Thyroid gland (tissue), 4 donors: Measurements from ENCODE around the gene HSPB6.

Experiments used
- POLR2A ChIP-seq, 2 donors: fragments of 450-650 bp; IDR thresholded peaks; one replicate each; pipeline ENCODE4 v1.6.1; 2017; ENCODE audit warnings: antibody characterized with exemption in 2 of 2, mild to moderate bottlenecking in 2 of 2, moderate library complexity in 1 of 2
- TF ChIP-seq, protein P1 (sequence below), 6 experiments: fragments of 200-600 bp in 3 of 6; fragments of 450-650 bp in 3 of 6; sonication (generic) in 3 of 6; IDR thresholded peaks; one replicate each; pipeline ENCODE4 v1.5.1; 2016 to 2019; ENCODE audit warnings: antibody characterized with exemption in 6 of 6, mild to moderate bottlenecking in 2 of 6, inconsistent platforms in 1 of 6, moderate library complexity in 1 of 6

DNA sequence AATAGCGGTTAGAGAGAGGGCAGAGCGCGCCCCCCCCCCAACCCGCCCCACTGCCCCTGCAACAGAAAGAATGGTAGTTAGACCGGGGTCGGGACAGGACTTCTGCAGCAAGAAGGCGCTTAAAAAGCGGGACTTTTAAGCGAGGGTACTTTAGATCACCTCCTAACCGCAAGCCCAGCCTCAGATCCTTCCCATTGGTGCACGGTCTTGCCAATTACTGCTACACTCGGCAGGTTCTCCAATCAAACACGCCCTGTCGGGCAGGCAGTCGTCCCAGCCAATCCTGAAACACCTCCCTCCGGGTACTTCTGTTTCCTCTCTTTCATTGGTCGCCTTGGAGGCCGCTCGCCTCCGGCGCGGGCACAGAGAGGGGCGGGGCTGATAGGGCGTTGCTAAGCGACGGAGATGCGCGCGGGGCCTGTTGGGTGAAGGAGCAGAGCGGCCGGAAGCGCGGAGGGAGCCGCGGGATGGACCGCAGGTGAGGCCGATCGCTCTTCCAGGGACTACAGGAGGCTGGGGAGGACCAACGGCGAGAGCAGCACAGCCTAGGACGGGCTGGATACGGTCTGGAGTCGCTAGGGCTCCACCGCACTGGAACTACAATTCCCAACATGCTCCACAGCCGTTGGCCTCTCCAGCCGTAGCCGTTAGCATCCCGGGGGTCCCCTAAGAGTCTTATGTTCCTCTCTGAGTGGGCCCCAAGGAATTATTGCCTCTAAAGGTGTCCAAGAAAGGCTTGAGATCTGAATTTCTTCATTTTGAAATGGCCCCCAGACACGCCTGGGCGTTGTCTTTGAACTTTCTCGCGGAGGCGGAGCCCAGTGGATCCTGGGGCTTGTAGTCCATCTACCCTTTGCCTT, 1.1 kb upstream of the HSPB6 start, which contains the start of gene PROSER3:
- peak; percentile 55 to 74 for TF ChIP-seq POLR2A (IDR thresholded peaks at IDR 0.05)
- TF ChIP-seq, protein P1, sequence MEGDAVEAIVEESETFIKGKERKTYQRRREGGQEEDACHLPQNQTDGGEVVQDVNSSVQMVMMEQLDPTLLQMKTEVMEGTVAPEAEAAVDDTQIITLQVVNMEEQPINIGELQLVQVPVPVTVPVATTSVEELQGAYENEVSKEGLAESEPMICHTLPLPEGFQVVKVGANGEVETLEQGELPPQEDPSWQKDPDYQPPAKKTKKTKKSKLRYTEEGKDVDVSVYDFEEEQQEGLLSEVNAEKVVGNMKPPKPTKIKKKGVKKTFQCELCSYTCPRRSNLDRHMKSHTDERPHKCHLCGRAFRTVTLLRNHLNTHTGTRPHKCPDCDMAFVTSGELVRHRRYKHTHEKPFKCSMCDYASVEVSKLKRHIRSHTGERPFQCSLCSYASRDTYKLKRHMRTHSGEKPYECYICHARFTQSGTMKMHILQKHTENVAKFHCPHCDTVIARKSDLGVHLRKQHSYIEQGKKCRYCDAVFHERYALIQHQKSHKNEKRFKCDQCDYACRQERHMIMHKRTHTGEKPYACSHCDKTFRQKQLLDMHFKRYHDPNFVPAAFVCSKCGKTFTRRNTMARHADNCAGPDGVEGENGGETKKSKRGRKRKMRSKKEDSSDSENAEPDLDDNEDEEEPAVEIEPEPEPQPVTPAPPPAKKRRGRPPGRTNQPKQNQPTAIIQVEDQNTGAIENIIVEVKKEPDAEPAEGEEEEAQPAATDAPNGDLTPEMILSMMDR (IDR thresholded peaks at IDR 0.05): no peak
